H1 (cell line): Measurements from ENCODE around the gene CST7. TPM values are rescaled to one million over a fixed set of nuclear protein-coding genes. Genes with fewer than 3 reads are reported as not detected.

Source experiments
- CTCF ChIA-PET: fragments of 300-600 bp; sonication (Branson Sonifier 250); formaldehyde crosslinking; loops from one replicate; lab custom pipeline; 2021; ENCODE audit not compliant: partially characterized antibody; lab: Charles Lee
- POLR2A ChIA-PET: fragments of 300-600 bp; sonication (Branson Sonifier 250); formaldehyde crosslinking; loops from one replicate; lab custom pipeline; 2021; ENCODE audit warnings: inconsistent platforms; ENCODE audit not compliant: partially characterized antibody; lab: Charles Lee
- DNase-seq, 2 experiments: peaks; one replicate each; pipeline versions ENCODE4 v3.0.0 to v3.0.0-alpha.2; 2010 to 2022; ENCODE audit warnings: low spot score in 2 of 2, low read depth in 1 of 2, mixed read lengths in 1 of 2
- FAIRE-seq: peaks from 2 replicates; lab custom pipeline; 2011; peaks lifted over from hg19 to GRCh38; lab: Jason Lieb, UNC
- H2AFZ ChIP-seq: 2 replicates; pipeline ENCODE4 v1.8.1; 2012; ENCODE audit warnings: low read length, inconsistent platforms
- H2AK5ac ChIP-seq: 2 replicates; pipeline ENCODE4 v1.6.1; 2013; ENCODE audit warnings: low read depth, low read length
- H2BK120ac ChIP-seq: replicated peaks from 2 replicates; pipeline ENCODE3; 2013; ENCODE audit warnings: low read depth, low read length, inconsistent platforms
- H2BK12ac ChIP-seq: 2 replicates; pipeline ENCODE4 v1.6.1; 2013; ENCODE audit warnings: low read depth, low read length
- H2BK15ac ChIP-seq: 2 replicates; pipeline ENCODE4 v1.6.1; 2013; ENCODE audit warnings: low read length
- H2BK20ac ChIP-seq: 2 replicates; pipeline ENCODE4 v1.6.1; 2013; ENCODE audit warnings: low read length
- H2BK5ac ChIP-seq: 2 replicates; pipeline ENCODE4 v1.6.1; 2013; ENCODE audit warnings: low read depth, low read length
- H3K14ac ChIP-seq: 2 replicates; pipeline ENCODE4 v1.6.1; 2013; ENCODE audit warnings: inconsistent platforms; ENCODE audit not compliant: insufficient read length
- H3K18ac ChIP-seq: 2 replicates; pipeline ENCODE4 v1.6.1; 2013; ENCODE audit warnings: low read length; ENCODE audit errors: extremely low read depth
- H3K23ac ChIP-seq: 2 replicates; pipeline ENCODE4 v1.6.1; 2013; ENCODE audit warnings: inconsistent platforms; ENCODE audit not compliant: insufficient read length
- H3K23me2 ChIP-seq: 2 replicates; pipeline ENCODE4 v1.6.1; 2013; ENCODE audit warnings: low read depth, low read length
- H3K27ac ChIP-seq: 2 replicates; pipeline ENCODE4 v1.6.1; 2011; ENCODE audit warnings: low read depth, low read length, inconsistent platforms
- H3K27me3 ChIP-seq, 4 experiments: replicated peaks in 1 of 4; 1 replicate in 1 of 4; 2 replicates in 3 of 4; pipeline versions ENCODE4 v1.6.1 to v1.8.1; 2011 to 2013; ENCODE audit warnings: low read length in 3 of 4, mild to moderate bottlenecking in 3 of 4, inconsistent platforms in 2 of 4, mixed read lengths in 2 of 4, moderate library complexity in 1 of 4; ENCODE audit not compliant: control insufficient read depth in 3 of 4, insufficient read depth in 3 of 4; ENCODE audit errors: extremely low read depth in 1 of 4
- H3K36me3 ChIP-seq, 4 experiments: 2 replicates each; pipeline versions ENCODE4 v1.6.1 to v1.8.1; 2011 to 2013; ENCODE audit warnings: mild to moderate bottlenecking in 4 of 4, low read length in 3 of 4, moderate library complexity in 2 of 4, control low read depth in 1 of 4, inconsistent platforms in 1 of 4; ENCODE audit not compliant: insufficient read depth in 4 of 4, control insufficient read depth in 2 of 4
- H3K4ac ChIP-seq: replicated peaks from 2 replicates; pipeline ENCODE3; 2013; ENCODE audit warnings: low read length, low read depth, mixed read lengths, inconsistent platforms; ENCODE audit not compliant: insufficient read length
- H3K4me1 ChIP-seq, 4 experiments: replicated peaks in 1 of 4; 1 replicate in 1 of 4; 2 replicates in 3 of 4; pipeline versions ENCODE4 v1.6.1 to v1.8.1; 2011 to 2013; ENCODE audit warnings: low read length in 3 of 4, inconsistent platforms in 2 of 4, mixed read lengths in 1 of 4; ENCODE audit not compliant: insufficient read depth in 4 of 4, control insufficient read depth in 3 of 4
- H3K4me2 ChIP-seq, 2 experiments: 2 replicates each; pipeline versions ENCODE4 v1.6.1 to v1.8.1; 2011 to 2013; ENCODE audit warnings: low read depth in 2 of 2, low read length in 2 of 2, control low read depth in 1 of 2, inconsistent platforms in 1 of 2, mild to moderate bottlenecking in 1 of 2; ENCODE audit not compliant: insufficient read depth in 1 of 2
- H3K4me3 ChIP-seq, 4 experiments: fragments of 200-600, 300-600 bp in 1 of 4; sonication (generic), shearing (Covaris generic), sonication (Bioruptor Twin) in 1 of 4; 2 replicates each; pipeline versions ENCODE4 v1.5.1 to v1.8.1; 2011 to 2016; ENCODE audit warnings: low read length in 4 of 4, low read depth in 3 of 4, control low read depth in 2 of 4, inconsistent platforms in 2 of 4, mild to moderate bottlenecking in 2 of 4, mixed read lengths in 1 of 4, moderate library complexity in 1 of 4; ENCODE audit not compliant: insufficient read depth in 2 of 4; ENCODE audit errors: extremely low read depth in 1 of 4
- H3K56ac ChIP-seq: replicated peaks from 2 replicates; pipeline ENCODE3; 2013; ENCODE audit warnings: low read depth, mild to moderate bottlenecking, mixed read lengths, low read length, inconsistent platforms; ENCODE audit not compliant: insufficient read length
- H3K79me1 ChIP-seq: 2 replicates; pipeline ENCODE4 v1.6.1; 2013; ENCODE audit warnings: low read depth, low read length, control low read depth
- H3K79me2 ChIP-seq, 2 experiments: 2 replicates each; pipeline versions ENCODE4 v1.6.1 to v1.8.1; 2012 to 2013; ENCODE audit warnings: low read length in 2 of 2, mild to moderate bottlenecking in 2 of 2, inconsistent platforms in 1 of 2; ENCODE audit not compliant: insufficient read depth in 2 of 2, control insufficient read depth in 1 of 2
- H3K9ac ChIP-seq, 4 experiments: replicated peaks in 1 of 4; 1 replicate in 1 of 4; 2 replicates in 3 of 4; pipeline versions ENCODE4 v1.6.1 to v1.8.1; 2011 to 2013; ENCODE audit warnings: low read depth in 3 of 4, low read length in 3 of 4, control low read depth in 2 of 4, mild to moderate bottlenecking in 2 of 4, moderate library complexity in 2 of 4, inconsistent platforms in 1 of 4; ENCODE audit errors: extremely low read depth in 1 of 4
- H3K9me3 ChIP-seq, 2 experiments: 2 replicates each; pipeline versions ENCODE4 v1.6.1 to v1.8.1; 2012 to 2013; ENCODE audit warnings: mild to moderate bottlenecking in 2 of 2, moderate library complexity in 2 of 2, control low read depth in 1 of 2, inconsistent platforms in 1 of 2, low read depth in 1 of 2, low read length in 1 of 2, mixed read lengths in 1 of 2; ENCODE audit not compliant: insufficient read depth in 2 of 2
- H4K20me1 ChIP-seq, 2 experiments: replicated peaks in 1 of 2; 2 replicates each; pipeline versions ENCODE3 to v1.8.1; 2011 to 2013; ENCODE audit warnings: inconsistent platforms in 2 of 2, low read length in 2 of 2, mild to moderate bottlenecking in 1 of 2; ENCODE audit not compliant: insufficient read depth in 2 of 2, control insufficient read depth in 1 of 2
- H4K5ac ChIP-seq: 2 replicates; pipeline ENCODE4 v1.6.1; 2013; ENCODE audit warnings: low read length, low read depth, mixed read lengths, inconsistent platforms; ENCODE audit not compliant: insufficient read length
- H4K8ac ChIP-seq: 2 replicates; pipeline ENCODE4 v1.8.0; 2013; ENCODE audit warnings: mild to moderate bottlenecking, moderate library complexity, low read length, inconsistent platforms; ENCODE audit not compliant: insufficient read depth; ENCODE audit errors: extremely low read depth
- H4K91ac ChIP-seq: replicated peaks from 2 replicates; pipeline ENCODE3; 2013; ENCODE audit warnings: low read length, mixed read lengths, inconsistent platforms; ENCODE audit not compliant: insufficient read length
- GTF2F1 ChIP-seq: IDR thresholded peaks from 2 replicates; pipeline ENCODE4 v1.6.1; 2012; ENCODE audit warnings: low read depth, low read length, improper control_type of control experiment, borderline replicate concordance
- JUND ChIP-seq: IDR thresholded peaks from 2 replicates; pipeline ENCODE4 v1.6.1; 2011; ENCODE audit warnings: mild to moderate bottlenecking, improper control_type of control experiment, low read length
- RBBP5 ChIP-seq: IDR thresholded peaks from 2 replicates; pipeline ENCODE4 v1.7.1; 2012; ENCODE audit warnings: low read depth, mild to moderate bottlenecking, inconsistent platforms, low read length, moderate library complexity, borderline replicate concordance
- TAF1 ChIP-seq: IDR thresholded peaks from 2 replicates; pipeline ENCODE4 v1.6.1; 2011; ENCODE audit warnings: mild to moderate bottlenecking, low read depth, low read length
- TAF7 ChIP-seq: optimal IDR thresholded peaks from 2 replicates; pipeline ENCODE3; 2011; ENCODE audit warnings: low read depth, mild to moderate bottlenecking, inconsistent platforms, low read length, moderate library complexity, borderline replicate concordance
- whole genome bisulfite sequencing, 2 experiments: shearing (Covaris generic) in 1 of 2; methylation state at CpG; one replicate each; pipeline versions ENCODE4 v1.1.6 to v1.1.7; 2013 to 2015; ENCODE audit warnings: low lambda C conversion rate in 2 of 2, mixed read lengths in 2 of 2, inconsistent platforms in 1 of 2, low coverage in 1 of 2, missing lambda C conversion rate in 1 of 2; ENCODE audit not compliant: insufficient replicate concordance in 2 of 2, insufficient coverage in 1 of 2, insufficient read length in 1 of 2; ENCODE audit errors: extremely low coverage in 1 of 2, missing lambda C conversion rate in 1 of 2; 5-methylcytosine and 5-hydroxymethylcytosine counted together
- polyA plus RNA-seq, 7 experiments: library from polyadenylated mRNA; depleted of rRNA in 3 of 7; stranded (reverse) in 5 of 7; unstranded in 2 of 7; fragments of >200 nt in 5 of 7; fragments of 200-250 nt in 2 of 7; gene quantifications; 1 replicate in 5 of 7; 2 replicates in 1 of 7; 4 replicates in 1 of 7; pipeline versions ENCODE4 v1.2.1 to v1.2.3, GENCODE V29; 2011 to 2013; ENCODE audit warnings: missing spikeins in 2 of 7, mixed read lengths in 2 of 7
- total RNA-seq: library from RNA; stranded (reverse); fragmentation: NEBNext Ultra II Directional; extraction: Animal tissue kit (Norgen Biotek cat#: 25700); gene quantifications from 2 replicates; pipeline ENCODE4 v1.2.1, GENCODE V29; 2021

Gene CST7
- total and polyA plus RNA-seq, 2 of the 8 experiments (the other 6 are each of a cell fraction or from before 2014, with no cell fraction given) = not detected

DNA sequence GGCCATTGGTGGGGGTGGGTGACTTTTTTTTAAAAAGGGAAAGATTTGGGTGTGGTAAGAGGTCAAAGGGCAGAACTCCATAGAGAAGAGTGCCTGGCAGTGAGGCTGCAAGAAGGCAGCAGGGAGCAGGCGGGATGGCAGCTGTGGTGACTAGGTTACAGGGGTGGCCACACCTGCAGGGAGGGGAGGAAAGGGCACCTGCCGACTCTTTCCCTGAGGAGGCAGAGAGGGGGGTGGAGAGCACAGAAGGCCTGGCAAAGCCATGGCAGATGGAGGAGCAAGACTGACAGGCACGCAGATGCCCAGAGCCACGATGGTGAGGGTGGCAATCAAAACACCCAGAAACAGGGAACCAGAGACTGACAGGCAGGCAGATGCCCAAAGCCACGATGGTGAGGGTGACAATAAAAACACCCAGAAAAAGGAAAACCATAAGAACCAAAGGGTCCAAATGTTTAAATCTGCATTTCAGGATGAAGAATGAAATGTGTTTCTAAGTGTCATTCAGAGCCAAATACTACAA lies 19.3 kb downstream of the CST7 start:
- Histone ChIP-seq H4K5ac (no peak overlapping the region), H2BK5ac (no peak overlapping the region), H3K23me2 (no peaks in the 10 kb centered on the region), H3K18ac (no peak overlapping the region), H3K27me3 (no peaks in the 10 kb centered on the region), H3K79me2 (no peaks in the 10 kb centered on the region), H3K79me1 (no peaks in the 10 kb centered on the region), H2BK12ac (no peak overlapping the region), H4K91ac (no peak overlapping the region), H3K23ac (no peak overlapping the region), H3K36me3 (peaks cover 6 to 29% (median 20%) of the 10 kb centered on the region in 4 experiments; a peak in 7 of 8 replicates), H2AFZ (no peak overlapping the region), H3K9me3 (no peaks in the 10 kb centered on the region), H2AK5ac (no peak overlapping the region), H3K14ac (no peak overlapping the region), H4K8ac (no peak overlapping the region), H3K4ac (no peak overlapping the region), H2BK15ac (no peak overlapping the region), H3K4me1 (no peaks in the 10 kb centered on the region), H3K4me3 (no peak overlapping the region), H2BK20ac (no peak overlapping the region), H3K4me2 (no peak overlapping the region), H3K56ac (no peak overlapping the region), H3K27ac (no peak overlapping the region), H3K9ac (no peak overlapping the region), H4K20me1 (peaks cover 3 to 11% of the 10 kb centered on the region in 2 experiments), H2BK120ac (no peak overlapping the region)
- ChIA-PET POLR2A (no interaction called here), CTCF (interaction anchor here (1.1 kb wide), 1 partner anchor 643 kb away, joined by 3 read pairs; no protein-coding TSS in a partner anchor)
- DNase-seq (no peak), FAIRE-seq (no peak)
- no peak for TF ChIP-seq TAF7
- no peak for TF ChIP-seq RBBP5
- no peak for TF ChIP-seq TAF1
- no peak for TF ChIP-seq JUND
- no peak for TF ChIP-seq GTF2F1
- 85% methylated on average over 5 of the region's 5 CpGs; no CpG with 5 or more reads in 1 of the 2 experiments for WGBS, 2 experiments
